Neural progenitor cell (in vitro differentiated cells): ENCODE measurements around the gene CCDC167.

ENCODE experiments used
- CTCF ChIP-seq: fragments of 200-600 bp; sonication (generic); IDR thresholded peaks from 2 replicates; pipeline ENCODE4 v1.5.1; 2017; ENCODE audit warnings: antibody characterized with exemption, mild to moderate bottlenecking
- EZH2 ChIP-seq: fragments of 200-600 bp; sonication (generic); IDR thresholded peaks from 2 replicates; pipeline ENCODE4 v1.6.1; 2017; ENCODE audit warnings: antibody characterized with exemption, mild to moderate bottlenecking, moderate library complexity

- no peak for TF ChIP-seq CTCF
- TF ChIP-seq EZH2: no peak
These were observed 40.3 kb upstream of the CCDC167 start for GRCh38 chr6:37540029-37540352.
